WTC11 (cell line): Measurements from ENCODE around the gene CARD11.

Experiments used
- ATF1 ChIP-seq: sonication (generic); formaldehyde crosslinking; IDR thresholded peaks from 2 replicates; pipeline ENCODE4 v1.8.1; 2023; ENCODE audit warnings: mild to moderate bottlenecking, moderate library complexity, missing genetic modification reagents
- CTCF ChIP-seq: fragments of 200-600 bp; IDR thresholded peaks from 2 replicates; pipeline ENCODE4 v1.8.0; 2022; ENCODE audit warnings: antibody characterized with exemption
- ELF4 ChIP-seq: sonication (generic); formaldehyde crosslinking; IDR thresholded peaks from 2 replicates; pipeline ENCODE4 v1.8.1; 2022; ENCODE audit warnings: low read depth, mild to moderate bottlenecking, moderate library complexity, missing genetic modification reagents
- JUN ChIP-seq: sonication (generic); formaldehyde crosslinking; IDR thresholded peaks from 2 replicates; pipeline ENCODE4 v1.8.0; 2023; ENCODE audit warnings: mild to moderate bottlenecking, missing genetic modification reagents
- NR1H2 ChIP-seq: sonication (generic); formaldehyde crosslinking; IDR thresholded peaks from 2 replicates; pipeline ENCODE4 v1.9.0; 2021; ENCODE audit warnings: mild to moderate bottlenecking, moderate library complexity, missing genetic modification reagents
- NR2C2 ChIP-seq: sonication (generic); formaldehyde crosslinking; IDR thresholded peaks from 2 replicates; pipeline ENCODE4 v1.8.0; 2022; ENCODE audit warnings: mild to moderate bottlenecking, missing genetic modification reagents
- NR3C1 ChIP-seq: sonication (generic); formaldehyde crosslinking; conservative IDR thresholded peaks from 2 replicates; pipeline ENCODE4 v1.8.1; 2023; ENCODE audit warnings: low read depth, mild to moderate bottlenecking, missing genetic modification reagents
- TCF7 ChIP-seq: sonication (generic); formaldehyde crosslinking; IDR thresholded peaks from 2 replicates; pipeline ENCODE4 v1.8.0; 2022; ENCODE audit warnings: mild to moderate bottlenecking, low read depth, missing genetic modification reagents, moderate library complexity
- TP53 ChIP-seq: sonication (generic); formaldehyde crosslinking; IDR thresholded peaks from 2 replicates; pipeline ENCODE4 v1.8.1; 2023; ENCODE audit warnings: mild to moderate bottlenecking, missing genetic modification reagents
- USF2 ChIP-seq: sonication (generic); formaldehyde crosslinking; IDR thresholded peaks from 2 replicates; pipeline ENCODE4 v1.8.1; 2023; ENCODE audit warnings: mild to moderate bottlenecking, missing genetic modification reagents, moderate library complexity
- ZNF138 ChIP-seq: sonication (generic); formaldehyde crosslinking; conservative IDR thresholded peaks from 2 replicates; pipeline ENCODE4 v1.8.1; 2022; ENCODE audit warnings: mild to moderate bottlenecking, moderate library complexity, missing genetic modification reagents
- ZNF512 ChIP-seq: sonication (generic); formaldehyde crosslinking; IDR thresholded peaks from 2 replicates; pipeline ENCODE4 v1.8.1; 2022; ENCODE audit warnings: missing genetic modification reagents, borderline replicate concordance
- TF ChIP-seq, protein P1 (sequence below): sonication (generic); formaldehyde crosslinking; IDR thresholded peaks from 2 replicates; pipeline ENCODE4 v1.8.1; 2022; ENCODE audit warnings: low read depth, missing genetic modification reagents, borderline replicate concordance

DNA sequence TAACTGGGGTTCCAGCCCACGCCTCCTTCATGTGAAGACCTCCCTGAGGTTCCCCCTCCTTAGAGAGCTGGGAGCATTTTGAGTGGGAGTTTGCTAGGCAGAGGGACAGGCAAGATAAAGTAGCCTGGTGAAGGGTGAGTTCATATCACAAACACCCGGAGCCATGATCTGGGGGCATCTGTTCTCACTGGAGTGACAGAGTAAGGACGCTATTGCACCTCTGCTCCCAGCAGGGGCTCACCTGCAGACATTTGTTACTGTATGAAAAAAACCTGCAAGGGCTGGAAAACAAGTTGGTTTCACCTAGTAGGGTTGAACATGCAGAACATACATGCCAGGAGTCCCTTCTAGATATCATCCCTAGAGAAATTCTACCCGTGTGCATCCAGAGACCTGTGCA, 88.4 kb downstream of the CARD11 start:
- no peak for TF ChIP-seq CTCF
- TF ChIP-seq ELF4 (CRISPR knock-in tag), result no peak
- TF ChIP-seq NR2C2 (CRISPR knock-in tag), result no peak
- no peak for TF ChIP-seq ATF1 (CRISPR knock-in tag)
- TF ChIP-seq, protein P1, sequence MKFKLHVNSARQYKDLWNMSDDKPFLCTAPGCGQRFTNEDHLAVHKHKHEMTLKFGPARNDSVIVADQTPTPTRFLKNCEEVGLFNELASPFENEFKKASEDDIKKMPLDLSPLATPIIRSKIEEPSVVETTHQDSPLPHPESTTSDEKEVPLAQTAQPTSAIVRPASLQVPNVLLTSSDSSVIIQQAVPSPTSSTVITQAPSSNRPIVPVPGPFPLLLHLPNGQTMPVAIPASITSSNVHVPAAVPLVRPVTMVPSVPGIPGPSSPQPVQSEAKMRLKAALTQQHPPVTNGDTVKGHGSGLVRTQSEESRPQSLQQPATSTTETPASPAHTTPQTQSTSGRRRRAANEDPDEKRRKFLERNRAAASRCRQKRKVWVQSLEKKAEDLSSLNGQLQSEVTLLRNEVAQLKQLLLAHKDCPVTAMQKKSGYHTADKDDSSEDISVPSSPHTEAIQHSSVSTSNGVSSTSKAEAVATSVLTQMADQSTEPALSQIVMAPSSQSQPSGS (CRISPR knock-in tag), result no peak
- no peak for TF ChIP-seq ZNF138 (CRISPR knock-in tag)
- TF ChIP-seq NR3C1 (CRISPR knock-in tag), result no peak
- TF ChIP-seq NR1H2 (CRISPR knock-in tag), result no peak
- TF ChIP-seq TCF7 (CRISPR knock-in tag), result no peak
- TF ChIP-seq ZNF512 (CRISPR knock-in tag), result no peak
- TF ChIP-seq JUN (CRISPR knock-in tag), result no peak
- no peak for TF ChIP-seq USF2 (CRISPR knock-in tag)
- TF ChIP-seq TP53 (CRISPR knock-in tag), result no peak
